Measurements from ENCODE around the gene LTBP2. TPM values are rescaled to one million over a fixed set of nuclear protein-coding genes. Genes with fewer than 3 reads are reported as not detected.

Gene LTBP2
- total and polyA plus RNA-seq, 2 experiments from 2014 or later, result 7.6 to 8.6 TPM

DNA sequence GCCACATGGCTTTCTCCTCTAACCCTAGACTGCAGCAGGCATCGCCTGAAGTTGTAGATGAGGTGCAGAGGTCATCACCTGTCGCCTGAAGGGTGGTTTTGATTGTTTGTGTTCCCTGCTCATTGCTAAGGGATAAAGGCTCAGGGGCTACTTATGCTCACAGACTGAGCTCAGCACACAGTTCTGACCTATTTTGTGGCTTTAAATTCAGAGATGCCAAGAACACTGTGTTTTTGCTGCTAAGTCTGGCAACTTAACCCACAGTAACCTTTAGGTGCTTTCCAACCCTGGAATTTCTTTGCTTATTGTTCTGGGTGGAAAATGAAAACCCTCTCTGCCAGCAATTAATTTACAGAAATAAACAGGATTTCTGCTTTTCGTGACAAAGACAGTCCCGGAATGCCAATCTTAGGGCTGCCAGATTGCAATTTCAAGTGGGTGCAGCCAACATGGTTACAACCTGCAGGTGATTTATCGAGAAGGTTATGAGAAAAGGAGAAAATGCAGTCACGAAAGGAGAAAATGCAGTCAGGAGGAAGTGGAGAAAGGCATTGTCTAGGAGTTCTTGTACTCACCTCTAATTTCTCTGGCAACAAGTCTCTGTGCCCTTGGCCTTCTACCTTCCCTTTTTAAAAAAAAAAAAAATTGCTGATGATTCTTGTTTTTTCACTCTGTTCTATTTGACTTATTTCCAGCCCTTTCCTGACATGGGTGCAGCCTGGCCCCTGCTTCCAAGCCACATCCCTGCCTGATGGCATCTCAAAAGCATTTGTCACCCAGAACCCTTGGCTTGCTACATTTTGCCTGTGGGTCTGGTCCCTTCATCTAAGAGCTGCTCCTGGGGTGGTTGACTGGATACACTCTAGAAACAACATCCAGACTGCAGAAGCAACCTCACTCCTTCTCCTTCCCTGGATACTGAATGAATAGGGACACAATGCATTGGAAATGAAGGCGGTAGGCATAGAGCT is 142.2 kb downstream of the LTBP2 start:
- H4K20me1 ChIP-seq (ENCODE audit: insufficient read depth, poor library complexity, severe bottlenecking), result no peaks in the 10 kb centered on the region
- no peak overlapping the region for H3K4me3 ChIP-seq
- H3K9me3 ChIP-seq (ENCODE audit: low read depth), result no peaks in the 10 kb centered on the region
- no peak overlapping the region for H3K27ac ChIP-seq
- TF ChIP-seq EZH2phosphoT487 (IDR thresholded peaks at IDR 0.05; ENCODE audit: low read depth, severe bottlenecking, unreplicated experiment), result no peak
- TF ChIP-seq, protein P1, sequence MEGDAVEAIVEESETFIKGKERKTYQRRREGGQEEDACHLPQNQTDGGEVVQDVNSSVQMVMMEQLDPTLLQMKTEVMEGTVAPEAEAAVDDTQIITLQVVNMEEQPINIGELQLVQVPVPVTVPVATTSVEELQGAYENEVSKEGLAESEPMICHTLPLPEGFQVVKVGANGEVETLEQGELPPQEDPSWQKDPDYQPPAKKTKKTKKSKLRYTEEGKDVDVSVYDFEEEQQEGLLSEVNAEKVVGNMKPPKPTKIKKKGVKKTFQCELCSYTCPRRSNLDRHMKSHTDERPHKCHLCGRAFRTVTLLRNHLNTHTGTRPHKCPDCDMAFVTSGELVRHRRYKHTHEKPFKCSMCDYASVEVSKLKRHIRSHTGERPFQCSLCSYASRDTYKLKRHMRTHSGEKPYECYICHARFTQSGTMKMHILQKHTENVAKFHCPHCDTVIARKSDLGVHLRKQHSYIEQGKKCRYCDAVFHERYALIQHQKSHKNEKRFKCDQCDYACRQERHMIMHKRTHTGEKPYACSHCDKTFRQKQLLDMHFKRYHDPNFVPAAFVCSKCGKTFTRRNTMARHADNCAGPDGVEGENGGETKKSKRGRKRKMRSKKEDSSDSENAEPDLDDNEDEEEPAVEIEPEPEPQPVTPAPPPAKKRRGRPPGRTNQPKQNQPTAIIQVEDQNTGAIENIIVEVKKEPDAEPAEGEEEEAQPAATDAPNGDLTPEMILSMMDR (IDR thresholded peaks at IDR 0.05; ENCODE audit: poor library complexity), result no peak
- TF ChIP-seq EZH2 (IDR thresholded peaks at IDR 0.05; ENCODE audit: borderline replicate concordance), result no peak
- 84% methylated on average over 7 of the region's 7 CpGs for WGBS (ENCODE audit: low lambda C conversion rate, missing lambda C conversion rate)
- no peaks in the 10 kb centered on the region for H3K4me1 ChIP-seq (ENCODE audit: insufficient read depth)
- H3K4me2 ChIP-seq, result no peak overlapping the region
- no peaks in the 10 kb centered on the region for H3K79me2 ChIP-seq
- no peaks in the 10 kb centered on the region for H3K9me2 ChIP-seq (replicated peaks; ENCODE audit: insufficient read depth)
- DNase-seq (ENCODE audit: low spot score), result no peak
- no peaks in the 10 kb centered on the region for H3K27me3 ChIP-seq
- no peaks in the 10 kb centered on the region for H3K36me3 ChIP-seq (replicated peaks; ENCODE audit: insufficient read depth, low read depth)
- no peak overlapping the region for H2AFZ ChIP-seq

- Histone ChIP-seq H4K20me1 (ENCODE audit: insufficient read depth, poor library complexity, severe bottlenecking) (no peaks in the 10 kb centered on the region), H3K27ac (no peak overlapping the region), H3K27me3 (no peaks in the 10 kb centered on the region), H3K36me3 (replicated peaks; ENCODE audit: insufficient read depth, low read depth) (no peaks in the 10 kb centered on the region), H3K9me2 (replicated peaks; ENCODE audit: insufficient read depth) (no peaks in the 10 kb centered on the region), H3K9me3 (ENCODE audit: low read depth) (no peaks in the 10 kb centered on the region), H3K4me2 (no peak overlapping the region), H3K4me3 (no peak overlapping the region), H3K4me1 (ENCODE audit: insufficient read depth) (no peaks in the 10 kb centered on the region), H2AFZ (no peak overlapping the region), H3K79me2 (no peaks in the 10 kb centered on the region)
- DNase-seq (ENCODE audit: low spot score), result no peak
- 96% methylated on average over 3 of the region's 3 CpGs for WGBS (ENCODE audit: low lambda C conversion rate, missing lambda C conversion rate)
- TF ChIP-seq, protein P1 (IDR thresholded peaks at IDR 0.05; ENCODE audit: poor library complexity), result no peak
- TF ChIP-seq EZH2 (IDR thresholded peaks at IDR 0.05; ENCODE audit: borderline replicate concordance) (no peak), EZH2phosphoT487 (IDR thresholded peaks at IDR 0.05; ENCODE audit: low read depth, severe bottlenecking, unreplicated experiment) (no peak)
Observed at GRCh38 chr14:74468513-74468912, 143.5 kb downstream of the LTBP2 start.

- no peaks in the 10 kb centered on the region for H3K9me3 ChIP-seq (ENCODE audit: low read depth)
- H4K20me1 ChIP-seq (ENCODE audit: insufficient read depth, poor library complexity, severe bottlenecking), result no peaks in the 10 kb centered on the region
- DNase-seq (ENCODE audit: low spot score), result no peak
- H3K79me2 ChIP-seq, result no peaks in the 10 kb centered on the region
- H2AFZ ChIP-seq, result no peak overlapping the region
- no peaks in the 10 kb centered on the region for H3K9me2 ChIP-seq (replicated peaks; ENCODE audit: insufficient read depth)
- H3K4me3 ChIP-seq, result no peak overlapping the region
- H3K27me3 ChIP-seq, result no peaks in the 10 kb centered on the region
- no peak overlapping the region for H3K4me2 ChIP-seq
- no peaks in the 10 kb centered on the region for H3K36me3 ChIP-seq (replicated peaks; ENCODE audit: insufficient read depth, low read depth)
- no peak for TF ChIP-seq EZH2phosphoT487 (IDR thresholded peaks at IDR 0.05; ENCODE audit: low read depth, severe bottlenecking, unreplicated experiment)
- 98% methylated on average over 2 of the region's 2 CpGs for WGBS (ENCODE audit: low lambda C conversion rate, missing lambda C conversion rate)
- no peak overlapping the region for H3K27ac ChIP-seq
- H3K4me1 ChIP-seq (ENCODE audit: insufficient read depth), result no peaks in the 10 kb centered on the region
Observed at GRCh38 chr14:74465335-74465734, 146.7 kb downstream of the LTBP2 start.

DNA sequence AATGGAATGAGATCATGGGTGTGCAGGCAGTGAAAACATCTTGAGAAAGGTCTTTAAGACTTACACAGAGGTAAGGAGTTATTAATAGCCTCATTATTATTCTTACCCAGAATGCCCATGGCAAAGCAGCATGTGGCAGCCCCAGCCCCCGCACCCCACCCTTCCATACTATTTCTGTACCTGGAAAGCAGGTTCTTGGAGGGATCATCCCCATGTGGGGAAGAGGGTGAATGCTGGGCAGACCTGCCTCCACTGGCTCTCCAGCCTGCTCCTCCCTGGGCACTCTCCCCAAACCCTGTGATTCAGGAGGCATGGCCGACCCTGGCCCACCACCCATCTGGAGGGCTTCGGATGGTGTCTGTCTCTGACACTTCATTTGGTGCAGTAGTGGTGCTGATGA is 147.3 kb downstream of the LTBP2 start:
- WGBS (ENCODE audit: low lambda C conversion rate, missing lambda C conversion rate), result 85% methylated on average over 3 of the region's 3 CpGs
- TF ChIP-seq EZH2 (IDR thresholded peaks at IDR 0.05; ENCODE audit: borderline replicate concordance), result no peak
- TF ChIP-seq EZH2phosphoT487 (IDR thresholded peaks at IDR 0.05; ENCODE audit: low read depth, severe bottlenecking, unreplicated experiment), result no peak
- no peak for DNase-seq (ENCODE audit: low spot score)

More for the DNA sequence above, 147.3 kb downstream of the LTBP2 start:
- Histone ChIP-seq H3K36me3 (replicated peaks; ENCODE audit: insufficient read depth, low read depth) (no peaks in the 10 kb centered on the region), H3K27ac (no peak overlapping the region), H4K20me1 (ENCODE audit: insufficient read depth, poor library complexity, severe bottlenecking) (no peaks in the 10 kb centered on the region), H3K79me2 (no peaks in the 10 kb centered on the region), H3K9me2 (replicated peaks; ENCODE audit: insufficient read depth) (no peaks in the 10 kb centered on the region), H2AFZ (no peak overlapping the region), H3K4me2 (no peak overlapping the region), H3K27me3 (no peaks in the 10 kb centered on the region), H3K4me3 (no peak overlapping the region), H3K9me3 (ENCODE audit: low read depth) (no peaks in the 10 kb centered on the region), H3K4me1 (ENCODE audit: insufficient read depth) (no peaks in the 10 kb centered on the region)

All from hepatocyte (in vitro differentiated cells).